Retinal pigment epithelial cell (primary cell): ENCODE measurements around the gene DIMT1.
A peak's percentile ranks its signal among the peaks of the same experiment; 100 is the strongest.

Experiments
- DNase-seq: peaks from one replicate; pipeline ENCODE4 v3.0.0-alpha.2; 2010; ENCODE audit warnings: low read depth
- H3K4me3 ChIP-seq: 2 replicates; pipeline ENCODE4 v1.5.1; 2011; ENCODE audit warnings: mild to moderate bottlenecking, low read length, control low read depth, moderate library complexity
- TF ChIP-seq, protein P1 (sequence below): conservative IDR thresholded peaks from 2 replicates; pipeline ENCODE4 v1.5.1; 2011; ENCODE audit warnings: low read depth, low read length, control low read depth, inconsistent platforms

Gene DIMT1

DNA sequence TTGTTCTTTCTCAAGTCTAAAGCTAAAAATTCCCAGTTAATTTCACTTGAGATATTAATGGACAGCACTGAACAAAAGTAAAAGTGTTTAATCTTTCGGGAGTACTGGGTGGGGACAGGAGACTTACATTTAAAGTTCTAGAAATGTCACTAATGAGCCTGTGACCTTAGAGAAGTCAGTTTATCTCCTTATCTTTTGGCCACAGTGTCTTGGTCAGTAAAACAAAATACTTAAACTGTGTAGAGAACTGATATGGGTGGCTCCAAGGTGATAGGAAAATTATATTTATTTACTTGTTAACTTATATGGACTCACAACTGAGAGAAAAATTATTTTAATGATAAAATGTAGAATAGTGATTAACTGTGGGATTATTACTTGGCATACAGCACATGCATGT is 17.7 kb upstream of the DIMT1 start:
- TF ChIP-seq, protein P1, sequence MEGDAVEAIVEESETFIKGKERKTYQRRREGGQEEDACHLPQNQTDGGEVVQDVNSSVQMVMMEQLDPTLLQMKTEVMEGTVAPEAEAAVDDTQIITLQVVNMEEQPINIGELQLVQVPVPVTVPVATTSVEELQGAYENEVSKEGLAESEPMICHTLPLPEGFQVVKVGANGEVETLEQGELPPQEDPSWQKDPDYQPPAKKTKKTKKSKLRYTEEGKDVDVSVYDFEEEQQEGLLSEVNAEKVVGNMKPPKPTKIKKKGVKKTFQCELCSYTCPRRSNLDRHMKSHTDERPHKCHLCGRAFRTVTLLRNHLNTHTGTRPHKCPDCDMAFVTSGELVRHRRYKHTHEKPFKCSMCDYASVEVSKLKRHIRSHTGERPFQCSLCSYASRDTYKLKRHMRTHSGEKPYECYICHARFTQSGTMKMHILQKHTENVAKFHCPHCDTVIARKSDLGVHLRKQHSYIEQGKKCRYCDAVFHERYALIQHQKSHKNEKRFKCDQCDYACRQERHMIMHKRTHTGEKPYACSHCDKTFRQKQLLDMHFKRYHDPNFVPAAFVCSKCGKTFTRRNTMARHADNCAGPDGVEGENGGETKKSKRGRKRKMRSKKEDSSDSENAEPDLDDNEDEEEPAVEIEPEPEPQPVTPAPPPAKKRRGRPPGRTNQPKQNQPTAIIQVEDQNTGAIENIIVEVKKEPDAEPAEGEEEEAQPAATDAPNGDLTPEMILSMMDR, result no peak
- H3K4me3 ChIP-seq, result no peak overlapping the region
- DNase-seq, result no peak

DNA sequence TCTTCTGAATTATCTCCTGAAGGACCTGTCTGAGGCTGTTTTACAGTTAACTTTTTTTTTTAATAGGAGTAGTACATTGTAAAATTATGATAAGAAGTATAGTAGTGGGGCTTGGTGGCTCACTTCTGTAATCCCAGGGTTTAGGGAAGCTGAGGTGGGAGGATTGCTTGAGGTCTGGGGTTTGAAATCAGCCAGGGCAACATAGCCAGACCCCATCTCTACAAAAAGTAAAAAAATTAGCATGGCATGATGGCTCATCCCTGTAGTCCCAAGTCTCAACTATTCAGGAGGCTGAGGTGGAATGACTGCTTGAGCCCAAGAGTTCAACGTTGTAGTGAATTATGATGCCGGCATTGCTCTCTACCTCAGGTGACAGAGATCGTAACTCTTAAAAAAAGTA is 15.9 kb upstream of the DIMT1 start:
- no peak overlapping the region for H3K4me3 ChIP-seq
- no peak for DNase-seq
- TF ChIP-seq, protein P1, result no peak

DNA sequence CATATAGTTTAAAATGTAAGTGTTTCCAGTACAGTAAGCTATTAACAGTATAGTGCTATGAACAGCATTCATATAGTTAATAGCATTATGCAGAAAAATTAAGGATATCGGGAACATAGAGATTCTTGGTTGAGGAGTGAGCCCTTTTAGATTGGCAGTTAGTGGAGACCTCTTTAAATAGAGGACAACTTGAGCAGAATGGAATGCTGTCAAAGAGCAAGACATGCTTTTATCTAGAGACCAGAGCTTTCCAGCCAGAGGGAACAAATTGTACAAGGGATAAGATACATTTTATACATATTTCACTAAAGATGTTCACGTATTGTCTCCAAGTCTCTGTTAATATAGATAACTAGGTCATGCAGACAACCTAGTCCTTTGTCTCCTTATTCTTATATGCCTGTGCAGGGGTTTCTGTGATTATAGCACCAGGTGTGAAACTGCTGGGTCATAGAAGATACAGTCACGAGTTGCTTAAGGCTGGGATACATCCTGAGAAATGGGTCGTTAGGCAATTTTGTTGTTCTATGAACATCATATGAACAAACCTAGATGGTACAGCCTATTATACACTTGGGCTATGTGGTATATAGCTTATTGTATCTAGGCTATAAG is 14.9 kb upstream of the DIMT1 start:
- no peak for DNase-seq
- H3K4me3 ChIP-seq, result no peak overlapping the region
- TF ChIP-seq, protein P1, result no peak

DNA sequence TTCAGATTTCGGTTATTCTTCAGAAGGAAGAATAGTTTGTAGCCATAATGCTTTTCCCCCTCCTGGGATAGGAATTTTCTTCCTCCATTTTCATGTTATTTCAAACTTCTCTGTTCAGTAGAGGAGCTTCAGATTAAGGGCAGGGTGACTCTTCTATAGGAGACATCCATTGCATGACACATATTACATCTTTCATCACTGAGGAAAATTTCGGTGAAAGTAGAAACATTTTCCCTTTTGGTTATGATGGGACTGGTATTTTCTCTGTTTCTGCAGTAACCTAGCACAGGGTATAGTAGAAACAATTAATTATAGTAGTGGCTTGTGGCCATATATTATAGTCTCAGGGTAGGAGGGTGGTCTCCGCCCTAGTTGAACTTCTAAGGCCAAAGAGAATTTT is 10.0 kb upstream of the DIMT1 start:
- TF ChIP-seq, protein P1, result no peak
- DNase-seq, result no peak
- peak overlapping the region; percentile 80 for H3K4me3 ChIP-seq

DNA sequence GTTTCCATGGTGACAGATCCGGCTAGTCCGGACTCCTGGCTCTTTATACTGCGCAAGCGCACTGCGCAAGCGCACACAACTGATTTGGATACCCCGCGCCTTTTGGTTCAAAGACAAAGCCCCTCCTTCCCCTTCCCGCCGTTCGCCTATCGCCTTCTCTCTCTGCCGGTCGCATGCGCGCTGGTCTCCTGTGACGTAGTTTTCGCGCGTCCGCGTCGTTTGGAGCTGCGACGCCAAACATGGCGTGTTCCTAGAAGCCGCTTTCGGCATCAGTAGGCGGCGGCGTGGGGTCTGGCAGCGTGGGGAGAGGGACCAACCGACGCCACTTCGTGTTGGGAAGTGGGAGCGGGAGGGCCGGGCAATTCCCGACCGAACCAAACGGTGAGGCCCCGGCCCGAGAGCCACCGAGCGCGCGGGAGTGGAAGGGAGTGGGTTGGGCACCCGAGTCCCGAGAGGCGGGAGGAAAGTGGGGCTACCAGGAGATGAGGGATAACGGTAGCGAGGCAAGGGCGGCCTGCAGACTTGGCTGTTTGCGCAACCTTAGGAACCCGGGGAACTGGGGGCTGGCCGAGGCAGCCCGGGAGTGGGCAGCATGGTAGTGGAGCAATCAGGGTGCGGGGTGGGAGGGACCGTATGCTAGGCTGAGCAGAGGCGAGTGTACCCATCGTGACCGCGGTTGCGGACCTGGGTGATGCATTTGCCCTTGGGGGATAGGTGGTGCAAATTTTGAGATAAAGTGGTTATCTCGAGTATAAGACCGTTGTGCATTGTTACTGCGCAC is 9.0 kb upstream of the DIMT1 start, which contains the start of gene IPO11:
Gene IPO11, plus strand, starts transcription at position 215 of the 781 bp plus-strand sequence. CDS start 24,517 bp downstream, outside the sequence.
- TF ChIP-seq, protein P1, result no peak
- H3K4me3 ChIP-seq, result peak within 1 kb of the TSS; percentile 80
- DNase-seq, result peak; percentile 95

DNA sequence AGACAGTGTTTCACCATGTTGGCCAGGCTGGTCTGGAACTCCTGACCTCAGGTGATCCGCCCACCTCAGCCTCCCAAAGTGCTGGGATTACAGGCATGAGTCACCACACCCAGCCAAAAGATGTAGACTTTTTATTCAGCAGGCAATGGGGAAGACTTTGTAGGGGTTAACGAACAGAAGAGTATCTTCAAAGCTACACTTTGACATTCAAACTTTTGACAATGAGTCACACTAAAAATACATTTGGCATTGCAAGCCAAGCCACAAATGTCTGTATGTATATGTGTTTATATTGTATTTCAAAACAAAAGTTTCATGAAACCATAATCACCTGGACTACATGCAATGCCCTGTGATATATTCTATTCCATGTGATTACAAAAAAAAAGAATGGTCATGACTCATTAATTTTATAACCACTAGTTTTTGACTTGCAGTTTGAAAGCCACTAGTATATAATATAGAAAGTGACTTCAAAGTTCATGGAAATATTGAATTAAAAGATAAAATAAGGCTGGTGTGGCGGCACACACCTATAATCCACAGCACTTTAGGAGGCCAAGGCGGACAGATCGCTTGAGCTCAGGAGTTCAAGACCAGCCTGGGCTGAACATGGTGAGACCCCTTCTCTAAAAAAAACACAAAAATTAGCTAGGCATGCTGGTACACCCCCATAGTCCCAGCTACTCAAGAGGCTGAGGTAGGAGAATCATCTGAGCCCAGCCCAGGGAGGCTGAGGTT is 8.3 kb downstream of the DIMT1 start:
- DNase-seq, result no peak
- TF ChIP-seq, protein P1, result no peak
- H3K4me3 ChIP-seq, result no peak overlapping the region
